OCI-LY7 (cell line): Measurements from ENCODE around the gene NTM.

Experiments
- EZH2phosphoT487 ChIP-seq: fragments of 200-600 bp; sonication (generic); IDR thresholded peaks from 2 replicates; pipeline ENCODE4 v1.6.1; 2018; ENCODE audit warnings: low read depth, borderline replicate concordance, mild to moderate bottlenecking, mixed run types, antibody characterized with exemption, low read length, moderate library complexity, mixed read lengths
- TF ChIP-seq, protein P1 (sequence below): fragments of 200-600 bp; sonication (generic); conservative IDR thresholded peaks from 2 replicates; pipeline ENCODE4 v1.5.1; 2014; ENCODE audit warnings: mild to moderate bottlenecking, antibody characterized with exemption, low read length, moderate library complexity, mixed read lengths

DNA sequence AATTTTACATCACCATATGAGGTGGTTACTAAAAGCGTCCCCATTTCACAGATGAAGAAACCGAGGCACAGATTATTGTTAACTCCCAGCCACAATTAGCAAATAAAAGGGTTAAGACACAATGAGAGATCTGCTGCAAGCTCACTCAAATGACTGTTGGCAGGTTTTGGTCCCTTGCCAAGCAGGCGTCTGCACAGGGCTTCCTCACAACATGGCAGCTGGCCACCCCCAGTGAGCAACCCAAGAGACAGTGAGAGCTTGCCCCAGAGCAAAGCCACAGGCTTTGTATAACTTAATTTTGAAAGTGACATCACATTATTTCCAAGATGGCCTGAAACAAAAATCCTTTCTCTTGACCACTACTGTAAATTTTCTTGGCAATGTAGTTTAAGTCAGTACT is 217.6 kb downstream of the NTM start:
- TF ChIP-seq, protein P1, sequence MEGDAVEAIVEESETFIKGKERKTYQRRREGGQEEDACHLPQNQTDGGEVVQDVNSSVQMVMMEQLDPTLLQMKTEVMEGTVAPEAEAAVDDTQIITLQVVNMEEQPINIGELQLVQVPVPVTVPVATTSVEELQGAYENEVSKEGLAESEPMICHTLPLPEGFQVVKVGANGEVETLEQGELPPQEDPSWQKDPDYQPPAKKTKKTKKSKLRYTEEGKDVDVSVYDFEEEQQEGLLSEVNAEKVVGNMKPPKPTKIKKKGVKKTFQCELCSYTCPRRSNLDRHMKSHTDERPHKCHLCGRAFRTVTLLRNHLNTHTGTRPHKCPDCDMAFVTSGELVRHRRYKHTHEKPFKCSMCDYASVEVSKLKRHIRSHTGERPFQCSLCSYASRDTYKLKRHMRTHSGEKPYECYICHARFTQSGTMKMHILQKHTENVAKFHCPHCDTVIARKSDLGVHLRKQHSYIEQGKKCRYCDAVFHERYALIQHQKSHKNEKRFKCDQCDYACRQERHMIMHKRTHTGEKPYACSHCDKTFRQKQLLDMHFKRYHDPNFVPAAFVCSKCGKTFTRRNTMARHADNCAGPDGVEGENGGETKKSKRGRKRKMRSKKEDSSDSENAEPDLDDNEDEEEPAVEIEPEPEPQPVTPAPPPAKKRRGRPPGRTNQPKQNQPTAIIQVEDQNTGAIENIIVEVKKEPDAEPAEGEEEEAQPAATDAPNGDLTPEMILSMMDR = no peak
- TF ChIP-seq EZH2phosphoT487 = no peak
